ENCODE results near the gene COL13A1. TPM values are rescaled to one million over a fixed set of nuclear protein-coding genes. Genes with fewer than 3 reads are reported as not detected.

Gene COL13A1
- total and polyA plus RNA-seq, 12 donors: 0.54 to 7.6 (median 1.9) TPM

DNA sequence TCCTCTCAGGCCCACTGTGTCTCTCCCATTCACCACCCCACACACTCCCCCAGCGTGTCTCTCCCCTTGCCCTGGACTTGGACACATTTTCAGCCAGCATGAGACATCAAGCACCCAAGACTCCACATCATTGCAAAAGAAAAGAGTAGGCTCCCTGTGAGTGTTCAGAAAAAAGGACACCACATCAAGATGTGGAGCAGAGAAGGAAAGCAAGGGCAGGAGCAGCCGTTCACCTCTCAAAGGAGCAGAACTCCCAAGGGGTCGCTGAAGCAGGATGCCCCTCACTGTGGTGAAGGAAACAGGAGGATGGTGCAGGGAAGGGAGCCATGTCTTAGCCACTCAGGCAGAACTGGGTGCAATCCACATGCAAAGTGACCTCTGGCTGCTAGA, 161.0 kb downstream of the COL13A1 start:
- peak in 2 of 7 donors; percentile 2 to 4 for DNase-seq
- H3K9me3 ChIP-seq (replicated peaks in 1 of 3): no peaks in the 10 kb centered on the region
- TF ChIP-seq, protein P1, sequence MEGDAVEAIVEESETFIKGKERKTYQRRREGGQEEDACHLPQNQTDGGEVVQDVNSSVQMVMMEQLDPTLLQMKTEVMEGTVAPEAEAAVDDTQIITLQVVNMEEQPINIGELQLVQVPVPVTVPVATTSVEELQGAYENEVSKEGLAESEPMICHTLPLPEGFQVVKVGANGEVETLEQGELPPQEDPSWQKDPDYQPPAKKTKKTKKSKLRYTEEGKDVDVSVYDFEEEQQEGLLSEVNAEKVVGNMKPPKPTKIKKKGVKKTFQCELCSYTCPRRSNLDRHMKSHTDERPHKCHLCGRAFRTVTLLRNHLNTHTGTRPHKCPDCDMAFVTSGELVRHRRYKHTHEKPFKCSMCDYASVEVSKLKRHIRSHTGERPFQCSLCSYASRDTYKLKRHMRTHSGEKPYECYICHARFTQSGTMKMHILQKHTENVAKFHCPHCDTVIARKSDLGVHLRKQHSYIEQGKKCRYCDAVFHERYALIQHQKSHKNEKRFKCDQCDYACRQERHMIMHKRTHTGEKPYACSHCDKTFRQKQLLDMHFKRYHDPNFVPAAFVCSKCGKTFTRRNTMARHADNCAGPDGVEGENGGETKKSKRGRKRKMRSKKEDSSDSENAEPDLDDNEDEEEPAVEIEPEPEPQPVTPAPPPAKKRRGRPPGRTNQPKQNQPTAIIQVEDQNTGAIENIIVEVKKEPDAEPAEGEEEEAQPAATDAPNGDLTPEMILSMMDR (IDR thresholded peaks at IDR 0.05): no peak
- no peak for TF ChIP-seq POLR2A (IDR thresholded peaks at IDR 0.05)
- H3K27ac ChIP-seq: no peak overlapping the region
- H3K4me3 ChIP-seq: no peak overlapping the region
- intact Hi-C loops (cut with DNase I): no loop called here
- H3K4me1 ChIP-seq (replicated peaks in 1 of 2): no peaks in the 10 kb centered on the region
- no peaks in the 10 kb centered on the region for H3K36me3 ChIP-seq (replicated peaks in 1 of 2)
- WGBS, 4 donors: 74 to 81% (median 78%) methylated on average over 3 of the region's 3 CpGs
- H3K27me3 ChIP-seq: no peaks in the 10 kb centered on the region

DNA sequence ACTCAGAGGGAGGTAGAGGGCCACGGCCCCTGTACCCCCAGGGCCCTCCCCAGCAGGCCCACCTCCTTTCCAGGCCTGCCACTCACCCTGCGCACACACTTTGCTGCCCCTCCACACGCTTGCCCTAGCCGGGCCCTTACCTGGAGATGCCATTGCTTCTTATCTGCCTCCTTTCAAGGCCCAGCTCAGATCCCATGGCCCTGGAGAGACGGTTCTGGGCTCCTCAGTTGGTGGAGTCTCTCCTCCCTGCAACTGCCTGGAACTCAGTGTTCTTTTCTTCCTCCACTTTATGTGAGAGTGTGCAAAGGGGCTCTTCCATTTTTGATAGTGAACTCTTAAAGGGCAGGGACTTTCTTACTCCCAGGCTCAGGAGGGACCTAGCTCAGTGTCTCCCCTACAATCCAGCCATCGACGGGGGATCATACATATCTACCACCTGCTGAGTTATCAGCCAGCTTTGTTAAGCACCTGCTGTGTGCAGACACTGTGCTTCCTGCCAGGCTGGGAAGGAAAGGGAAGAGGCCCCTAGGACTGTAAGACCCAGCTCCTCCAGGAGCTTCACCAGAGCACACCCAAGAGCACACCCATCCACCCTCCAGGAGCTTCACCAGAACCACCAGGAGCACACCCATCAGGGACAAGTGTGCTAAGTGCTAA, 161.6 kb downstream of the COL13A1 start:
- WGBS, 4 donors: 86 to 91% (median 88%) methylated on average over 7 of the region's 7 CpGs
- no peaks in the 10 kb centered on the region for H3K36me3 ChIP-seq (replicated peaks in 1 of 2)
- intact Hi-C loops (cut with DNase I): no loop called here
- H3K27ac ChIP-seq: no peak overlapping the region
- TF ChIP-seq POLR2A (IDR thresholded peaks at IDR 0.05): no peak
- TF ChIP-seq, protein P1 (IDR thresholded peaks at IDR 0.05): no peak
- no peaks in the 10 kb centered on the region for H3K9me3 ChIP-seq (replicated peaks in 1 of 3)
- no peak overlapping the region for H3K4me3 ChIP-seq
- no peaks in the 10 kb centered on the region for H3K4me1 ChIP-seq (replicated peaks in 1 of 2)
- H3K27me3 ChIP-seq: no peaks in the 10 kb centered on the region
- peak in 1 of 7 donors; percentile 14 for DNase-seq

GRCh38 chr10:69963835-69964710, 162.4 kb downstream of the COL13A1 start:
- no peaks in the 10 kb centered on the region for H3K4me1 ChIP-seq (replicated peaks in 1 of 2)
- H3K9me3 ChIP-seq (replicated peaks in 1 of 3): no peaks in the 10 kb centered on the region
- 84 to 93% (median 87%) methylated on average over 9 to 13 of the region's 13 CpGs for WGBS, 4 donors
- H3K27me3 ChIP-seq: no peaks in the 10 kb centered on the region
- DNase-seq: no peak
- H3K4me3 ChIP-seq: no peak overlapping the region
- H3K36me3 ChIP-seq (replicated peaks in 1 of 2): no peaks in the 10 kb centered on the region
- H3K27ac ChIP-seq: no peak overlapping the region
- TF ChIP-seq, protein P1 (IDR thresholded peaks at IDR 0.05): no peak
- TF ChIP-seq POLR2A (IDR thresholded peaks at IDR 0.05): no peak
- intact Hi-C loops (cut with DNase I): no loop called here

- no peak for TF ChIP-seq POLR2A (IDR thresholded peaks at IDR 0.05)
- TF ChIP-seq, protein P1 (IDR thresholded peaks at IDR 0.05): no peak
- H3K27me3 ChIP-seq: no peaks in the 10 kb centered on the region
- 74 to 90% (median 82%) methylated on average over 3 of the region's 3 CpGs for WGBS, 4 donors
- DNase-seq: no peak
- no peak overlapping the region for H3K4me3 ChIP-seq
- no peaks in the 10 kb centered on the region for H3K9me3 ChIP-seq (replicated peaks in 1 of 3)
- H3K36me3 ChIP-seq (replicated peaks in 1 of 2): no peaks in the 10 kb centered on the region
- H3K4me1 ChIP-seq (replicated peaks in 1 of 2): no peaks in the 10 kb centered on the region
- intact Hi-C loops (cut with DNase I): no loop called here
- H3K27ac ChIP-seq: no peak overlapping the region
These were observed 163.4 kb downstream of the COL13A1 start for GRCh38 chr10:69965086-69965485.

Measured in adrenal gland (tissue), 12 donors.